Spleen (tissue), 13 donors: Measurements from ENCODE around the gene MATN3. TPM values are rescaled to one million over a fixed set of nuclear protein-coding genes. Genes with fewer than 3 reads are reported as not detected.

Experiments used
- DNase-seq: peaks from one replicate; pipeline ENCODE4 v3.0.0-alpha.2; 2020
- H3K27ac ChIP-seq, 8 donors: fragments of 200-600 bp; sonication (generic) in 7 of 8; 1 replicate in 4 of 8; 2 replicates in 4 of 8; pipeline versions ENCODE4 v1.5.0 to v1.8.0; 2016 to 2021; ENCODE audit warnings: inconsistent platforms in 4 of 8, mild to moderate bottlenecking in 4 of 8, moderate library complexity in 1 of 8
- H3K27me3 ChIP-seq, 7 donors: fragments of 200-600 bp; sonication (generic) in 6 of 7; replicated peaks in 1 of 7; 1 replicate in 4 of 7; 2 replicates in 3 of 7; pipeline versions ENCODE4 v1.5.0 to v1.8.0; 2016 to 2021; ENCODE audit warnings: inconsistent platforms in 3 of 7, mild to moderate bottlenecking in 1 of 7
- H3K36me3 ChIP-seq, 6 donors: fragments of 200-600 bp; sonication (generic) in 5 of 6; 1 replicate in 4 of 6; 2 replicates in 2 of 6; pipeline versions ENCODE4 v1.5.0 to v1.8.0; 2016 to 2021; ENCODE audit warnings: inconsistent platforms in 2 of 6
- H3K4me1 ChIP-seq, 6 donors: fragments of 200-600 bp; sonication (generic) in 5 of 6; 1 replicate in 3 of 6; 2 replicates in 3 of 6; pipeline versions ENCODE4 v1.5.0 to v1.8.0; 2016 to 2021; ENCODE audit warnings: inconsistent platforms in 3 of 6
- H3K4me3 ChIP-seq, 8 donors: fragments of 200-600 bp; sonication (generic) in 7 of 8; 1 replicate in 4 of 8; 2 replicates in 4 of 8; pipeline versions ENCODE4 v1.5.0 to v1.8.0; 2016 to 2021; ENCODE audit warnings: inconsistent platforms in 4 of 8, mild to moderate bottlenecking in 4 of 8, moderate library complexity in 2 of 8
- H3K9me3 ChIP-seq, 8 donors: fragments of 200-600 bp; sonication (generic) in 7 of 8; 1 replicate in 4 of 8; 2 replicates in 4 of 8; pipeline versions ENCODE4 v1.5.0 to v1.8.0; 2016 to 2021; ENCODE audit warnings: inconsistent platforms in 4 of 8
- CTCF ChIP-seq, 11 experiments: fragments of 200-600 bp in 7 of 11; fragments of 450-650 bp in 4 of 11; sonication (generic) in 4 of 11; IDR thresholded peaks in 8 of 11; conservative IDR thresholded peaks in 3 of 11; 1 replicate in 7 of 11; 2 replicates in 4 of 11; pipeline versions ENCODE4 v1.4.0 to v1.8.0; 2016 to 2021; ENCODE audit warnings: antibody characterized with exemption in 11 of 11, inconsistent platforms in 4 of 11, mild to moderate bottlenecking in 1 of 11
- POLR2A ChIP-seq, 3 donors: fragments of 450-650 bp; IDR thresholded peaks; one replicate each; pipeline ENCODE4 v1.5.1; 2017; ENCODE audit warnings: antibody characterized with exemption in 3 of 3, mild to moderate bottlenecking in 1 of 3
- POLR2AphosphoS5 ChIP-seq, 3 donors: sonication (generic); formaldehyde crosslinking; IDR thresholded peaks; one replicate each; pipeline ENCODE4 v1.5.1; 2017; ENCODE audit warnings: antibody characterized with exemption in 3 of 3
- WGBS, 5 donors: extraction: QIAGEN DNeasy Blood & Tissue Kit in 3 of 5; methylation state at CpG; one replicate each; pipeline versions ENCODE4 v1.1.5 to v1.1.7; 2013 to 2018; 5-methylcytosine and 5-hydroxymethylcytosine counted together
- intact Hi-C: fragments of 100-400 bp; cut with DNase I; formaldehyde crosslinking; loops from one replicate; pipeline ENCODE4 v1.15.0; 2023; ENCODE audit warnings: low total_unique reads
- long read RNA-seq, 2 donors: transcript quantifications; one replicate each; lab custom pipeline, GENCODE V29; 2026
- polyA plus RNA-seq, 3 donors: library from polyadenylated mRNA; stranded (reverse); fragments of 200-250 nt; gene quantifications; one replicate each; pipeline ENCODE4 v1.2.1, GENCODE V29; 2013
- total RNA-seq, 7 donors: library from RNA; depleted of rRNA in 3 of 7; stranded (reverse); fragments of >200 nt in 3 of 7; fragmentation: NEBNext Ultra II Directional in 4 of 7; extraction: Animal tissue kit (Norgen Biotek cat#: 25700) in 4 of 7; gene quantifications; one replicate each; pipeline versions ENCODE4 v1.1.0 to v1.2.1, GENCODE V29; 2016 to 2021
- donor health status: healthy with polysubstance abuse.
- donor health status: DM: no; HTN: no; CAD: no; lungs with moderate emphysema.
- donor health status: DM: no; HTN: no; CAD: no.
- donor health status: Bipolar disorder and iron deficiency.
- donor health status: healthy.
- donor health status: DM: no; HTN: no; CAD: no.
- donor health status: DM: yes; HTN: yes; CAD: no.

Gene MATN3
- total RNA-seq, result under 1 TPM in 4 of 7 donors, not detected in 3; 0.17 to 0.76 (median 0.48) TPM
- polyA plus RNA-seq, result under 1 TPM; 0.07 to 0.24 (median 0.16) TPM
- long read RNA-seq, donor 1, result 0 reads
- long read RNA-seq, donor 2, partial matches to known transcripts, result 0 of 1 reads
- long read RNA-seq, donor 2, other reads (novel, unspliced or antisense), result 0 of 1 reads

- intact Hi-C loops, result no loop called here
- Histone ChIP-seq H3K4me1 (peaks cover 8 to 19% (median 17%) of the 10 kb centered on the region in 6 donors), H3K9me3 (no peaks in the 10 kb centered on the region), H3K27ac (peak within 1 kb of the TSS in 2 of 8 donors; percentile 26 to 45), H3K36me3 (no peaks in the 10 kb centered on the region), H3K4me3 (peak within 1 kb of the TSS; percentile 33 to 72 (median 45)), H3K27me3 (peaks cover 0 to 48% (median 18%) of the 10 kb centered on the region in 7 donors)
- TF ChIP-seq POLR2AphosphoS5 (IDR thresholded peaks at IDR 0.05) (peak in 2 of 3 donors; percentile 14 to 60), POLR2A (IDR thresholded peaks at IDR 0.05) (no peak), CTCF (IDR thresholded peaks at IDR 0.05 in 8 of 11, conservative IDR thresholded peaks at IDR 0.05 in 3 of 11) (no peak)
- 1 to 2% (median 1%) methylated on average over 16 to 87 of the region's 87 CpGs for WGBS, 5 donors
- peak; percentile 69 for DNase-seq
These were observed at the start of gene MATN3 for GRCh38 chr2:20012282-20013125. MATN3 (minus strand) TSS chr2:20012668; CDS start chr2:20012631, 37 bp downstream.

- H3K4me3 ChIP-seq, result no peak overlapping the region
- no peaks in the 10 kb centered on the region for H3K9me3 ChIP-seq
- intact Hi-C loops, result no loop called here
- no peak overlapping the region for H3K27ac ChIP-seq
- no peaks in the 10 kb centered on the region for H3K36me3 ChIP-seq
- H3K4me1 ChIP-seq, result no peaks in the 10 kb centered on the region
- TF ChIP-seq POLR2A (IDR thresholded peaks at IDR 0.05) (no peak), POLR2AphosphoS5 (IDR thresholded peaks at IDR 0.05) (no peak), CTCF (IDR thresholded peaks at IDR 0.05 in 8 of 11, conservative IDR thresholded peaks at IDR 0.05 in 3 of 11) (no peak)
- no peaks in the 10 kb centered on the region for H3K27me3 ChIP-seq
- no peak for DNase-seq
- 94 to 98% (median 97%) methylated on average over 5 of the region's 5 CpGs for WGBS, 5 donors
These were observed 49.5 kb upstream of the MATN3 start for GRCh38 chr2:20061940-20062339.

GRCh38 chr2:20061476-20061875 lies 49.0 kb upstream of the MATN3 start:
- Histone ChIP-seq H3K27ac (no peak overlapping the region), H3K4me3 (no peak overlapping the region), H3K4me1 (no peaks in the 10 kb centered on the region), H3K36me3 (no peaks in the 10 kb centered on the region), H3K9me3 (no peaks in the 10 kb centered on the region), H3K27me3 (no peaks in the 10 kb centered on the region)
- WGBS, 5 donors, result 83 to 95% (median 86%) methylated on average over 3 of the region's 3 CpGs
- intact Hi-C loops, result no loop called here
- TF ChIP-seq CTCF (IDR thresholded peaks at IDR 0.05 in 8 of 11, conservative IDR thresholded peaks at IDR 0.05 in 3 of 11), result no peak
- no peak for TF ChIP-seq POLR2A (IDR thresholded peaks at IDR 0.05)
- no peak for TF ChIP-seq POLR2AphosphoS5 (IDR thresholded peaks at IDR 0.05)
- DNase-seq, result no peak

- intact Hi-C loops, result no loop called here
- WGBS, 5 donors, result 95 to 100% (median 96%) methylated on average over 1 of the region's 1 CpG
- TF ChIP-seq POLR2AphosphoS5 (IDR thresholded peaks at IDR 0.05) (no peak), CTCF (IDR thresholded peaks at IDR 0.05 in 8 of 11, conservative IDR thresholded peaks at IDR 0.05 in 3 of 11) (no peak), POLR2A (IDR thresholded peaks at IDR 0.05) (no peak)
These were observed 47.6 kb upstream of the MATN3 start for GRCh38 chr2:20060106-20060505.

More at GRCh38 chr2:20060106-20060505, 47.6 kb upstream of the MATN3 start:
- H3K4me1 ChIP-seq, result no peaks in the 10 kb centered on the region
- H3K27me3 ChIP-seq, result peaks cover 0 to 9% (median 0%) of the 10 kb centered on the region in 7 donors
- no peaks in the 10 kb centered on the region for H3K9me3 ChIP-seq
- H3K36me3 ChIP-seq, result no peaks in the 10 kb centered on the region
- H3K4me3 ChIP-seq, result no peak overlapping the region
- H3K27ac ChIP-seq, result no peak overlapping the region
- no peak for DNase-seq
